HG03442 (cell line): ENCODE data around the gene CDKN1A.
"Not testable (repeated sequence)": the region's sequence is repeated elsewhere in the genome, so short reads cannot be mapped to it uniquely, and the experiment has no call there.

ENCODE experiments used
- ATAC-seq: cut with Tn5 transposase; IDR thresholded peaks from one replicate; pipeline ENCODE4 v1.9.1; 2021; ENCODE audit warnings: mild to moderate bottlenecking, moderate library complexity; ENCODE audit not compliant: unreplicated experiment

The CDKN1A gene

DNA sequence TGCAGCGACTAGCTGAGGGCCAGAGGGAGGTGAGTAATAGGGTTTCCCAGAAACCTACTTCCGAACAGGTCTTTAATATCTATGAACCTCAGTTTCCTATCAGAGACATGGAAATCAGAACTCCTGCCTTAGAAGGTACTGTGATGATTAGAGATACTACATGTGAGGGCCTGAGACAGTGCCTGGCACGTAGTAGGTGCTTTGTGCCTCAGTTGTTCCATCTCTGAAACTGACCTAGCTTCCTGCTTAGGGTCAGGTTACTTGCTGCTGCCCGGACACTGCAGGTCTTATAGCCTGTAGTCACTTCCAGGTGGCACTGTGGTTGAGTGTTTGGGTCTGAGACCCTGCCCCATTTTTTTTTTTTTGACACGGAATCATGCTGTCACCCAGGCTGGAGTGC, 40.0 kb downstream of the CDKN1A start:
- no peak for ATAC-seq

DNA sequence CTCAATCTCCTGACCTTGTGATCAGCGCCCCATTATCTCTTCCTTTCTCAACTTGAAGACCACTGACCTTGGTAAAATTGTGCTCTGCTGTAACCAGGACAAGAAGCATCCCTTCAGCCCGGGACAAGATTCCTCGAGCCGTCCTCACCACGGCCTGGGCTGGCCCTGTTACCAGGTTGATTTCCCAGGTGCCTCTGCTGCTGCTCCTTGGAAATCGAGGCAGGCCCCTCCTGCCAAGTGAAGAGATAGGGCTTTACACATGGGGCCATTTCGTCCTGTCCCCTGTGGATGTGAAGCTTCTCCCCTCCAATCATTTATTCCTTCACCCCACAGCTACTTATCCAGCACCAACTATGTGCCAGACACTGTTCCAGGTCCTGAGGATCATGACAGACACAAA, 40.6 kb downstream of the CDKN1A start:
- ATAC-seq = no peak

DNA sequence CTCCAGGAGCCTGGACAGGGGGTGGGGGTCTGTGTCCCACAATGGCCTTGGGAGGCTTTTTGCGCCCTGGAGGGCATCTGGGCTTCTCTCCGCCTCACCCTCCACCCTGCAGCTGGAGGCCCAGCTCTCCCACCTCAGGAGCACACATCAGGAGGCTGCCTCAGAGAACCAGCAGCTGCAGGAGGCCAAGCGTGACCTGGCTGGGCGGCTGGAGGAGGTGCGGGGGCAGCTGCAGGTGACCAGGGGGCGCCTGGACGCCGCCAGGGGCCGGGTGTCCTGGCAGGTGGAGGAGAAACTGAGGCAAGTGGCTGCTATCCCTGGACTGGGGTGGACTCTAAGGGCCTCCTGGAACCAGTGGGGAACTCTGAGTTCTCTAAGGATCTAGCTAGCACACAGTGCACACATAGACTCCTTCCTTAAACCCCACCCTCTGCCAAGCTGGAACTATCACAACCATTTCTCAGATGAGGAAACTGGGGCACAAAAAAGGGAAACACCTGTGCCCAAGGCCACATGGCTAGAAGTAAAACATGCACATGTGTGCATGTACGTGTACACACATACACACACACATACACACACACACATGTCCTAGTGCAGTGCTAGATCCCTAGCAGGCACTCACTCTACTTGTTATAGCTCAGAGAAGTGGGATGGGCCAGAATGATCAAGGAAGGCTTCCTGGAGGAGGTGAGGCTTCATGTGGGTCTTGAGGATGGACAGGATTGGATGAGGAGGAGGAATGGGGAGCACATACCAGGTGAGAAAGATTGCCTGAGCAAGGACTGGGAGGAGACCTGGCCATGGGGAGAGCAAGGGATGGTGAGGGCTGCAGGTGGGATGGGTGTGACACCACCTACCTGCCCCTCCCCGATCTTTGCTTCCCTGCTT, 42.0 kb downstream of the CDKN1A start:
- no peak for ATAC-seq

DNA sequence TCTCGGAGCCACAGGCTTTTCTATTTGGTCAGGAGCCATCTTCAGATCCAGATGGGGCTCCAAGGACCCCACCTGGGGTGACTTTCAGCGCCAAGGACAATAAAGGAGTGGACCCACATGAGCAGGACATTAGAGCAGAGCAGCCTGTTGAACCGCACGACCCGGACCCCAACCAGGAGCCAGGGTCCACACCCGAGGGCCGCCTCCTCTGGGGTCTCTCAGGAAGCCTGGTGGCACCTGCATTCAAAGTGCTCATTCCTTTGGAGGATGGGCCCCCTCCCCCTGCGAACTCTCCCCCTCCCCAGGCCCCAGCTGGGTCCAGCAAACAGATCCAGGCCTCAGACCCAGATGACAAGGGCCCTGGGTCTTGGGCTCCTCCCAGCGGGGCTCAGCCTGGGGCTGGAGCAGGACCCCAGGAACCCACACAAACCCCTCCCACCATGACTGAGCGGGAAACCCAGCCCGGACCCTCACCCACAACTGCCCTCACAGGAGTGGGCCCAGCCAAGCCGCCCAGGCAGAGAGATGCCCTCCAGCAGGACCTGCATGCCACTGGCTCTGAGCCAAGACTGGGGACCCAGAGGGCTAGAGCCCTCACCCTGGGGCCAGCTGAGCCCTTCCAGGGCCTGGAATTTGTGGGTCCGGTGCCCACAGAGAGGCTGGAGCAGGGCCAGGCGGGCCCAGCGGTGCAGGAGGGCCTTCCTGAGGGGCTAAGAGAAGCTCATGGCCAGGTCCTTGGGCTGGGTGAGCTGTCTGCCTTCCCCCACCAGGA, 43.0 kb downstream of the CDKN1A start:
- no peak for ATAC-seq

DNA sequence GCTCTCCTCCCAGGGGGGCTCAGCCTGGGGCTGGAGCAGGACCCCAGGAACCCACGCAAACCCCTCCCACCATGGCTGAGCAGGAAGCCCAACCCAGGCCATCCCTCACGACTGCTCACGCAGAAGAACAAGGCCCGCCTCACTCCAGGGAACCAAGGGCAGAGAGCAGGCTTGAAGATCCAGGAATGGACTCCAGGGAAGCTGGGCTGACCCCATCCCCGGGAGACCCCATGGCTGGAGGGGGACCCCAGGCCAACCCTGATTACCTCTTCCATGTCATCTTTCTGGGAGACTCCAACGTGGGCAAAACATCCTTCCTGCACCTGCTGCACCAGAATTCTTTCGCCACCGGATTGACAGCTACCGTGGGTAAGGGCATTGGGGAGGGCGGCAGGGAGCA, 43.9 kb downstream of the CDKN1A start:
- no peak for ATAC-seq

DNA sequence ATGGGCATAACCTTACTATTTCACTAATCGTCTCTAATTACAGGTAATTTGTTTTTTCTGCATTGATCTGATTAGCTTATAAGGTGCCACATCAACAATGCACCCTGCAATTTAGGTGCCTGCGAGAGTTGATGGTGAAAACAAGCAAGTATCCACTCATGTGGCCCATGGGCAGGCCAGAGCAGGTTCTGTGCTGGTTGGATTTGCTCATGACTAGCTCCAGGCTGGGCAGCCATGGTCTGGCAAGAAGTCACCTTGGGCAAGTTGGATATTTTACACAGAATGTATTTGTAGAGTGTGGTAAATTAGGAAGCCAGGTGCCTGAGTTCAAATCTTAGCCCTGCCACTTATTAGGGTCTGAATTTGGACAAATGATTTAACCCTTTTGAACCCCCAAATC, 44.4 kb downstream of the CDKN1A start:
- no peak for ATAC-seq

DNA sequence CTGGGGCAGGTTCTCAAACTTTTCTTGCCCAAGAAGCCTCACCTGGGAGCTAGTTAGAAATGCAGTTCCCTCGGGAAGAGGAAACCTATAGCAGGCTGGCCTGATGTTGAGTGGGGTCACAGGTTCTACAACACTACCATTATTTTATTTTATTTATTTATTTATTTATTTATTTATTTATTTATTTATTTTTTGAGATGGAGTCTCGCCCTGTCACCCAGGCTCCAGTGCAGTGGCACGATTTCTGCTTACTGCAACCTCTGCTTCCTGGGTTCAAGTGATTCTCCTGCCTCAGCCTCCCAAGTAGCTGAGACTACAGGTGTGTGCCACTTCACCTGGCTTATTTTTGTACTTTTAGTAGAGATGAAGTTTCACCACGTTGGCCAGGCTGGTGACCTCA, 45.5 kb downstream of the CDKN1A start:
- ATAC-seq = not testable (repeated sequence)

DNA sequence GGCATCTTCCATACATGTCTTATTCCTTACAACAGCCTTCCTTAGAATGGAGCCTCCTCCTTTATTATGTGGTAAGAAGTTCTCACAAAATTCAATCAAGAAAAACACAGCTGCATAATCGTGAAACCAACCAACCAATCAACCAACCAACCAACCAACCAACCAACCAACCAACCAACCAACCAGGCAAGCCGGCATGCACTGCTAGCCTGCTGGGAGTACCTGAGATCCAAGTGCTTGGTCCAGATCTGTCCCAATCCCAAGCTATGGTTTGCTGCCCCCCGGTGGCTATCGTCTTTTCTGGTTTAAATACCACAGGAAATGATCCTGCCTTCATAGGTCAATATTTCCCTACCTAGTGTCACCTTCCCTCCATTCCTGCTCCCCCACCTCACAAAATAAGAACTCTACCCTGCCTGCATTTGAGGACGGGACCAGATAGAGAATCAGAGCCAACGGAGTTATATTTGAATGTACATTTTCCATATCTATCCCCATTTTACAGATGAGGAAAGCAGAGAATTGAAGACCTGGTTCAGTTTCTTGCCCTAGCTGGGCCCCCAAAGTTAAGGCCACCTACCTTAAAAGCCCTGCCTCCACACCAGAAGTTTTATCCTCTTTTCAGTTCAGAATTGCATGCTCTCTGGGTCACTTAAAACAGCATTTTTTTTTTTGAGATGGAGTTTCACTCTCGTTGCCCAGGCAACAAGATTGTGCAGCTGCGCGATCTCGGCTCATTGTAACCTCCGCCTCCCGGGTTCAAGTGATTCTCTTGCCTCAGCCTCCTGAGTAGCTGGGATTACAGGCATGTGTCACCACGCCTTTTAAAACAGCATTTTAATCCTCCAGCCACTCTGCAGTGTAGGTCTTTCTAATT, 46.2 kb downstream of the CDKN1A start:
- no peak for ATAC-seq

DNA sequence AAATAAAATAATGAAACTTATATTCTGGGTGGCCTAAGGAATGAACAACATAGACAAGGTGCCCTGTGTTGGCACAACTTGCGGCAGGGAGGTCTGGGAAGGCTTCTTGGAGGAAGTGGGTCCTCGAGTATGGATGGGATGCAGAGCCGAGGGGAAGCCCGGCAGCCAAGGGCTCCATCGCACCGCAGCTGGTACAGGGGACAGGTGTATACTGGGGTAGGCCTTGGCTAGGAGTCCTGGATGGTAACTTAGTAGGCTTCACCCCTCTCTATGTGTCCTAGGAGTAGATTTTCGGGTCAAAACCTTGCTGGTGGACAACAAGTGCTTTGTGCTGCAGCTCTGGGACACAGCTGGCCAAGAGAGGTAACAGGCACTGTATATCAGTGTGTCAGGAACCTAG, 47.1 kb downstream of the CDKN1A start:
- no peak for ATAC-seq

DNA sequence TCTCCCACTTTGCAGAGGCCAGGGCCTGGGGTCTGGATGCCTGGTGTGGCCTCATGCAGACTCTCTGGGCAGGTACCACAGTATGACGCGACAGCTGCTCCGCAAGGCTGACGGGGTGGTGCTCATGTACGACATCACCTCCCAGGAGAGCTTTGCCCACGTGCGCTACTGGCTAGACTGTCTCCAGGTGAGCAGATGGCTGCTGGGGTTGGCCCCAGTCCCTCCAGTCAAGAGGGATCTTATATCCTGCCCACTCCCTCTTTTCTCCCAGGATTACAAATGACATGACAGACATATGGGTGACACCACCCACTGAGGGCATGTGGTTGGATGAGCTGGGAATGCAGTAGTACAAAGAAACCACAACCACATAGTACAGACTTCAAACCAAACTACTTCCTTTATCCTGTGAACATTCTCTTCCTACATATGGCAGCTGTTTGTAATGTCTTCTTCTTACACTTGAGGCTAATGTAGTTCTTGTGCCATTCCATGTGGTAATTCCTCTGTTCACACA, 49.0 kb downstream of the CDKN1A start:
- ATAC-seq = no peak

DNA sequence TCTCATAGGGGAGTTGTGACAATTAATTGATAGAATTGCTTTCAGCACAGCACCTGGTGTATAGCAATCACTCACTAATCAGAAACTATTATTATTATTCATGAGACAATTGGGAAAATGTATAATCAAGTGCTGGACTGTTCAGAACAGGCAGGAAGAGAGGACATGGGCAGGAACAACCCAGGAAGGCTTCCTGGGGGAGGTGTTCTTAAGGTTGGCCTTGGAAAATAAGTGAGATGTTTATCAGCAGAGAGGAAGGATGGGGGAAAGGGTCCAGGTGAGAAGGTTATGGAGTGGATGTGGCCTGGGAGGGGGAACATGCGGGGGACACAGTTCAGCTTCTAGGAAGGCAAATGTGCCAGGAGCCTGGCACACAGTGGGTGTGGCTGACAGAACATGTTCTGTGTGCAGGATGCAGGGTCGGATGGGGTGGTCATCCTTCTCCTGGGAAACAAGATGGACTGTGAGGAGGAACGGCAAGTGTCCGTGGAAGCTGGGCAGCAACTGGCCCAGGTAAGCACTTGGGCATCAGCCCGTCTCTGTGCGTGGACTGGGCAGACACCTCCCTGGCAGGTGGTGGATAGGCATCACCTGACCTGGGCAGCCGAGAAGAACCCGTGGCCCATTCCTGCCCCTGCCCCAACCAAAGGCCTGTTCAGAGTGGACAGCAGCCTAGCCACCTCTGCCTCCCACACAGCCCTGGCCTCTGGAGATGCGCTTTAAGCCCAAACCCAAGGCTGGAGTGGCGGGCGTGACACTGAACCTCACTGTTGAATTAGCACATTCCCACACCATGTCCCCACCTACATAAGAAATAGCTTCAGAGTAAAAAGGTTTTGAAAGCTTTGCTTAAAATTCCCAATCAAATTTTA, 50.0 kb downstream of the CDKN1A start:
- no peak for ATAC-seq

DNA sequence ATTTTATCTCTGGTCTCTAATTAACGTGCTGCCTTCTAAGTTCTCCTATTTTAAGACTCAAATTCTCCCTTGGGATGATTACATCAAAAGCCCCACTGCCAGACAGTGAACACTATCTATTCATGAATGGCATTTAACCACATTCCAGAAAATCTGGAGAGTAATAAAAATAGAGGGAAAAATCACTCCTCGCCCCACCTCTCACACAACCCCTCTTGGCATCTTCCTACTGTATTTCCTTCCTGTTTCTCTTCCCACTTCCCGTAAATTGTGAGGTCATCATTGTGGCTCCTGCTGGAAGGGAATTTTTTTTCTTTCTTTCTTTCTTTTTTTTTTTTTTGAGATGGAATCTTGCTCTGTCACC, 50.6 kb downstream of the CDKN1A start:
- no peak for ATAC-seq

DNA sequence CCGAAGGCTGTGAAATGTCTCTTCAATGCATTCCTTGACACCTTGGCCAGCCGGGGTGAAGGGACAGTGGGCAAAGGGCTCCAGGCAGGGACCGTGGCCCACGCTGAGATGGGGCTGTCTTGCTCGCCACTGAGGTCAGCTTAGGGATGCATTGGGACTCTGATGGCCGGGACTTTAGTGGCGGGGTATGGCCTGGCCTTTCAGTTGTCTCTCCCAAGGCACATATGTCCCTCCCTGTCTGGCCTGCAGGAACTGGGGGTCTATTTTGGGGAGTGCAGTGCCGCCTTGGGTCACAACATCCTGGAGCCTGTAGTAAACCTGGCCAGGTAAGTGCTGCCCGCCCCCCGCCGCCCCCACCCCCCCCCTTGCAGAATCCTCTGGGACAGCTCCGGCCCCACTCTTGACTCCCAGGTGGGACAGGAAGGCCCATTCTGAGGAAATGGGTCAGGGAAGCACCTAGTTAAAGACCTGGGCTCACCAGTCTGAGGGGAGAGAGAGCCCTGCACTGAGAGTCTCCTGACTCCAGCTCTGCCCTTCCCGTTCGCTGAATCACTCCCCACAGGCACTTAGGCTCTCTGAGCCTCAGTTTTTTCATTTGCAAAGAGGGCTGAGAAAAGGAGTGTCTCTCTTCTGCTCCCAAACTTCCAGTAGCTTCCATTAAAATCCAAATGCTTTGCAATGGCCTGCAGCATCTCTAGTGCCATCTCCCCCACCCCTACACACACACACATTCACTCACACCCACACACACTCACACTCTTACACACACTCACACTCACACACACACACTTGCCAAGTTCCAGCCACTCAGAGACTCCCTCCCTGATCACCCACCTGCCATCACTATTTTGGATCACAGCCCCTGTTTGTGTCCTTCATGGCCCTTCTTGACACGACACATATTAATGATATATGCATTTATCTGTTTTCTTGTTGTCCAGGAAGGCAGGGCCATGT, 52.2 kb downstream of the CDKN1A start:
- no peak for ATAC-seq

DNA sequence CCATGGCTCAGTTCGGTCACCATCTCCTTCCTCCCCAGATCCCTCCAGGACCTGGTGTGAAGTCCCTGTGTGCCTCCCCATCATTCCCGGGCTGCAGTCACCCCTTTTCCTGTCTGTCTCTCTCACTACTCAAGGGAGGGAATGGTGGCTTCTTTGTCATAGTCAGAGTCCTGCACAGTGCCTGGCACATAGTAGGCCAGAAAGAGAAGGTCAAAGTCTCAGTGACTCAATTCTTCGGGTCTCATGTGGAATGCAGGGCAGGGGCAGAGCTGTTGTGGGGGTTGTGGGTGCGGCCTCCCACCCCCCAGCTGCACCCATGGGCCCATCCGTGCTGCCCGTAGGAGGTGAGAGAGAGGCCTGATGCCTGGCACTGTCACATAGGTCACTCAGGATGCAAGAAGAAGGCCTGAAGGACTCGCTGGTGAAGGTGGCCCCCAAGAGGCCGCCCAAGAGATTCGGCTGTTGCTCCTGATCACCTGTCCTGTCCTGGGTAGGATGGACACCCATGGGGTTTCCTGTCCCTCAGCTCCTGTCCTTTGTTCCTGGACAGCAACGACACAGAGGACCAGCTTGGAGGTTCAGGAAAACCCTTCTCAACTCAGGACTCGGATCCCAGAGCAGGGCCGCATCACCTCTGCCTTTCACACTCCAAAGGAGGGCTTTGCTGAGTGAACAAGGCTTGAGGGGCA, 53.3 kb downstream of the CDKN1A start:
- ATAC-seq = no peak

DNA sequence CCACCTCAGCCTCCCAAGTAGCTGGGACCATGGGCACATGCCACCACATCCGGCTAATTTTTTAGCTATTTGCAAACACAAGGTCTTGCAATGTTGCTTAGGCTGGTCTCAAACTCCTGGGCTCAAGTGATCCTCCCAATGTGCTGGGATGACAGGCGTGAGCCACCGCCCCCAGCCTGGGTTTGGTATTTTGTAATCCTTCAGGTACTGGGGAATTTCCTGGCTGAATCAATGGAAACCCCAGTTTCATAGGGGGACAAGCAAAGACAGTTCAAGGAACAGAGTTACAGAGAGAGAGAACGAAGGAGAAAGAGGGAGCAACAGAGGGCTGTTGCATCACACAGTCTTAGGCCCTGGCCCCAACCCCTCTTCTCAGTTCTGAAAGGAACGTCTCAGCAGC, 54.8 kb downstream of the CDKN1A start:
- ATAC-seq = no peak

DNA sequence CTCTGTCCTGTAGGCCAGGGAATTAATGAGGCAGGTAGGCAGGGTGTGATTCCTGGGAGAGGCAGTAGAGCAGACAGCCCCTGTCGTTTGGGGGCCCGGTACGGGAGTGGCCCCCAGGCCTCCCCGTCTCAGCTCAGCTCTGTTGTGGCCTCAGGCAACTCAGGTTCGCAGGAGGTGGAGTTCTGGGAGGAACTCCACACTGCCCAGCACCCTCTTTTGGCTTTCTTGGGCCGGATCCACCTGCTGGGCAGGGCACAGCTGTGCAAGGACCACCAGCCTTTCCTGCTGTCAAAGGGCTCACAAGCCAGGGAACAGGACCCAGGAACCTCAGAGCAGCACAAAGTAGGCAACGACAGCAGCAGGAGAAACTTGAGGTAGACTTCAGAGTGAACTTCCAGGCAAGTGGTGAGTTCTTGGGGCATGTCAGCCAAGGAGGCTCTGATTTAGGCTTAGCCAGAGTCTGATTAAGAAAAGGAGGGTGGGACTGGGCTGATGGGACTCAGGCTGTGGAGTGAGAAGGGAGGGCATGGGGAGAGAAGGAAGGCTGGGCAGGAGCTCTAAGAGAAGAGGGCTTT, 56.1 kb downstream of the CDKN1A start:
- no peak for ATAC-seq

DNA sequence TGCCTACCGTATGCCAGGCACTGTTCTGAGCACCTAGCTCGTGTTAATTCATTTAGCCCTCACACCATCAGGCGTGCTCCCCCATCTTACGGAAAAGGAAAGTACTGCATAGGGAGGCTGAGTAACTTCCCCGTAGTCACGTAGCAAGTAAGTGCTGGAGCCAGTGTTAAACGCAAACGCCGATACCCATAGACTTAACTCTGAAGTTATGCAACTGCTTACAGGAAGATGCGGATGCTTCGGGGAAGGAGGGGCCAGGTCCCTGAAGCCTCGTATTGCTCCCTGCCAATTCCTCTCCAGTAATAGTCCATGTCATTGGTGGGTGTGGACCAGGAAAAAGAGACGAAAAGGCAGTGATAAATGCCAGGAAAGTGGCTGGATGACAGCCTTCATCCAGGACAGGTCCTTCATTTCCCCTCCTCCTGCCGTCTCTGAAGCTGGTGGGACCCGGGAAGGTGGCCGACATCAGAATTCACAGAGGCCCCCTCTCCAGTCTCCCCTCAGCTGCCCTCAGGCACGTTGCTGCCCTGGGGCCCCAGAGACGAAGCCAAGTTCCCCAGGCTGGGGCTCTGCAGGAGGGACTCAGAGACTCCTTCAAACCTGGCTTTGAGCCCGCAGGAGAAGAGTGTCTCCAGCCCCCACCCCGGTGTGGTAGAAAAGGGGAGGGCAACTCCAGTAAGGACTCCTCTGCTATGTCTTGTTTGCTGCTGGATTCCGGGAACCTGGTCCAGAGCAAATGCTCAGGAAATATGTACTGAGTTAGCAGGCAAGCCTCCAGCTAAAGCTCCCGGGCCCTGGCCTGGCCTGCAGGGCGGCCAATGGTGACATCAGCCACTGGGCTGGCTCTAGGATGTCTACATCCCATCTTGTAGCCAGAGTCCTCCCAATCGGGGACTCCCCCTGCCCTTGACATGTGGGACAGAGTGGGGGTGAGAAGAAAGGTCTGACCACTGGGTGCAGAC, 56.9 kb downstream of the CDKN1A start:
- ATAC-seq = no peak
